ENCODE measurements around the gene CLSTN1.

GRCh38 chr1:9809100-9809510, 14.7 kb downstream of the CLSTN1 start:
- TF ChIP-seq CTCF (IDR thresholded peaks at IDR 0.05; ENCODE audit: low read length) (no peak), EZH2 (IDR thresholded peaks at IDR 0.05; ENCODE audit: borderline replicate concordance, low read length) (no peak)

Measured in OCI-LY1 (cell line).